NB4 (cell line): Measurements from ENCODE around the gene ACTG2.

Source experiments
- DNase-seq: peaks from one replicate; pipeline ENCODE4 v3.0.0; 2010; ENCODE audit warnings: low read depth
- H3K4me3 ChIP-seq: one replicate; pipeline ENCODE4 v1.5.1; 2011; ENCODE audit warnings: mild to moderate bottlenecking, low read depth, low read length, moderate library complexity
- MYC ChIP-seq: IDR thresholded peaks from 2 replicates; pipeline ENCODE4 v1.6.1; 2011; ENCODE audit warnings: low read depth, low read length
- POLR2A ChIP-seq: IDR thresholded peaks from 2 replicates; pipeline ENCODE4 v1.6.1; 2011; ENCODE audit warnings: mild to moderate bottlenecking; ENCODE audit not compliant: insufficient read length; ENCODE audit errors: extremely low read depth
- TF ChIP-seq, protein P1 (sequence below): IDR thresholded peaks from 2 replicates; pipeline ENCODE4 v1.6.1; 2011; ENCODE audit warnings: low read depth, low read length
- TF ChIP-seq, protein P2 (sequence below): IDR thresholded peaks from one replicate; pipeline ENCODE4 v1.5.1; 2012; ENCODE audit warnings: low read depth, low read length

ACTG2 gene

DNA sequence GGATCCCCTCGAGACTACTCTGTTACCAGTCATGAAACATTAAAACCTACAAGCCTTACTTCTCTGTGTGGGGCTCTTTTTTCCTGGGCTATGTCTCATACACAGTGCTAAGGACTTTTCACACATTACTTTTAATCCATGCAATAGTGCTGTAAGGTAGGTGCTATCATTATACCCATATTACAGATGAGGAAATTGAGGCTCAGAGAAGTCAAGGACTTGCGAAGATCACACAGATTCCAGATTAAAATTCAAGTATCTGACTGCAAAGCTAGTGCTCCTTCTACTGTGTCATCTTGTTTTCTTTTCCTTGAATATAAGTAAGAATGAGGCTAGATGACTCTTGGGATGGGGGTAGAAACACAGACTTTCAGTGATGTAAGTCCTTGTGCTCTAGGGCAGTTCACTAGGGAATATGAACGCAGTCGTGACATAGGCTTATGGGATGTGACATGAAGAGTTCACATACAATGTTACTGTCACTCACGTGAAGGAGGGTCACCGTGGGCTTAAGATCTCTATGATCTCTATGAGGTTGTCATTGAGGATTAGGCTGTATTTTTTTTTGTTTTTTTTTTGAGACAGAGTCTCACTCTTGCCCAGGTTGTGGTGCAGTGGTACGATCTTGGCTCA, 26.9 kb downstream of the ACTG2 start:
- TF ChIP-seq POLR2A (no peak), MYC (no peak)
- TF ChIP-seq, protein P1, sequence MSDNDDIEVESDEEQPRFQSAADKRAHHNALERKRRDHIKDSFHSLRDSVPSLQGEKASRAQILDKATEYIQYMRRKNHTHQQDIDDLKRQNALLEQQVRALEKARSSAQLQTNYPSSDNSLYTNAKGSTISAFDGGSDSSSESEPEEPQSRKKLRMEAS: no peak
- TF ChIP-seq, protein P2, sequence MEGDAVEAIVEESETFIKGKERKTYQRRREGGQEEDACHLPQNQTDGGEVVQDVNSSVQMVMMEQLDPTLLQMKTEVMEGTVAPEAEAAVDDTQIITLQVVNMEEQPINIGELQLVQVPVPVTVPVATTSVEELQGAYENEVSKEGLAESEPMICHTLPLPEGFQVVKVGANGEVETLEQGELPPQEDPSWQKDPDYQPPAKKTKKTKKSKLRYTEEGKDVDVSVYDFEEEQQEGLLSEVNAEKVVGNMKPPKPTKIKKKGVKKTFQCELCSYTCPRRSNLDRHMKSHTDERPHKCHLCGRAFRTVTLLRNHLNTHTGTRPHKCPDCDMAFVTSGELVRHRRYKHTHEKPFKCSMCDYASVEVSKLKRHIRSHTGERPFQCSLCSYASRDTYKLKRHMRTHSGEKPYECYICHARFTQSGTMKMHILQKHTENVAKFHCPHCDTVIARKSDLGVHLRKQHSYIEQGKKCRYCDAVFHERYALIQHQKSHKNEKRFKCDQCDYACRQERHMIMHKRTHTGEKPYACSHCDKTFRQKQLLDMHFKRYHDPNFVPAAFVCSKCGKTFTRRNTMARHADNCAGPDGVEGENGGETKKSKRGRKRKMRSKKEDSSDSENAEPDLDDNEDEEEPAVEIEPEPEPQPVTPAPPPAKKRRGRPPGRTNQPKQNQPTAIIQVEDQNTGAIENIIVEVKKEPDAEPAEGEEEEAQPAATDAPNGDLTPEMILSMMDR: no peak
- H3K4me3 ChIP-seq: no peak overlapping the region
- no peak for DNase-seq

DNA sequence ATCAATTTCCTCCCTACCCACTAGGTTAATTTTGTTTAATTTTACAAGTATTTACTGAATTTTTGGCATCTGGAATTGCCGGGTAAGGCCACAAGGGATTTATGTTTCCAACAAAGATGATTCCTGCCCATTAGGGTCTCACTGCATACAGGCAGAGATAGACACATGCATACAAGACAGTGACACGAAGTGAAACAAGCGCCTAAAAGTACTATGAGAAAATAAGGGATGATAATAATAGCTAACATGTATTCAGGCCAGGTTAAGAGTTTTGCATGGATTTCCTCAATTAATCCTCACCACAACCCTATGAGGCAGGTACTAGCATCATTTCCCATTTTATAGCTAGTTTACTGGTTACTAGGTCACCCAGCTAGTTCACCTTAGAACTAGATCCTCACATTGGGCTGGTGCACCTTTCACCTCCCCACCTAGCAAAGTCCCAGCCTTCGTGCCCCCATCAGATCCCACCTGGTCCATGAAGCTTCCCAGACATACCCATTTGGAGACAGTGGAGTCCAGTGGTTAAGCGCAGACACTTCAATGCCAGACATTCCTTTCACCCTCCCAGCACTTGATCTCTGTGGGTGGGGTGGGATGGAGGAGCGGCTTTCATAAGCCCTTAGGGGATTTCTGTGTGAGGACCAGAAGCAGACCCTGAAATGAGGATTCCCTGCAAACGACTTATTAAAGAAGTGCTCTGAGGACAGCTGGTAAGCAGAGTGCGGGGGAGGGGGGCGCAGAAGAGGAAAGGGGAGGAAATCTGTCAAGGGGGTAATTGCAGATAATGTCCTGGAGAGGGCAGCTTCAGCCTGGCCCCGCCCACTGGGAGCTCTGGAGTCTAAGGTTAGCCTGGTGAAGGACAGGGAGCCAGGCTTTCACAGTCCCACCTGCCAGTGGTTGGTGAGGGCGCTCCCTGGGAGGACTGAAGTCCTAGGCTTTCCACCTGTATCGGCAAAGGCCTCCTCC, 28.1 kb downstream of the ACTG2 start:
- TF ChIP-seq POLR2A: no peak
- TF ChIP-seq, protein P2: peak; percentile 42
- H3K4me3 ChIP-seq: no peak overlapping the region
- peak; percentile 79 for DNase-seq

DNA sequence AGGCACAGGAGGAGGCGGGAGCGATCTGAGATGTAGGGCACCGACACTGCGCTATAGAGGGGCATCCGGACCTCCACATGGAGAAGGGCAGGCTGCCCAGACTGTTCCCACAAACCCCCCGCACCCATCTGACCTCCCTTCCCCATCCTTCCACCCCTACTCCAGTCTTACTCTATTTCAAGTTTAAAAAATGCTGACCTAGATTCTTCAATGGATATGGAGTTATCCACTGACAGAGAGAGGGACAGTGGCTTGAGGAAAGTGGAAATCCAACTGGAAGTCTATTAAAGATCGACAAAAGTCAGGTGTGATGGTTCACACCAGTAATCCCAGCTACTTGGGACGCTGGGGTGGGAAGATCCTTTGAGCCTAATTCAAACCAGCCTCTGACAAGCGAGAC, 28.8 kb downstream of the ACTG2 start:
- no peak overlapping the region for H3K4me3 ChIP-seq
- no peak for DNase-seq
- TF ChIP-seq MYC (no peak), POLR2A (no peak)
- TF ChIP-seq, protein P2: no peak
- TF ChIP-seq, protein P1: no peak

DNA sequence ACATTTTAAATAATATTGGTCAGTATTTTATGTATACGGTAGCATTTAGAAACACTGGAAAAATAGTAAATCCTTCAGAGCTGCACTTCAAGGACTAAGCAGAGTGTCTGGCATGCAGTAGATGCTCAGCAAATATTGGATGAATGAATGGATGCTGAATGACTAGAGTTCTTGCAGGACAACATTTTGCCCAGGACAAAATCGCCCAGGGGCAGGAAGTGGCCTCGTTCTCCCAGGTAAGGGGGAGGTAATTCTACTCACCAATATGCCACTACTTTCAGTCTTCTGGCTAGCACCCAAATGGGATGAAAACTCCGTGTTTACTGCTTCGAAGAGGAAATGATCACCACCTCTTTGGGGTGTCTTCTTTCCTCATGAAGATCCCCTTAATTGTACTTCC, 29.9 kb downstream of the ACTG2 start:
- no peak overlapping the region for H3K4me3 ChIP-seq
- TF ChIP-seq MYC: no peak
- no peak for TF ChIP-seq POLR2A
- TF ChIP-seq, protein P2: no peak
- TF ChIP-seq, protein P1: no peak
- DNase-seq: no peak

- DNase-seq: peak; percentile 76
These were observed 32.4 kb downstream of the ACTG2 start for GRCh38 chr2:73925033-73925704.

More at GRCh38 chr2:73925033-73925704, 32.4 kb downstream of the ACTG2 start:
- TF ChIP-seq POLR2A (no peak), MYC (no peak)
- TF ChIP-seq, protein P1: no peak
- TF ChIP-seq, protein P2: no peak
- no peak overlapping the region for H3K4me3 ChIP-seq
